Measurements from ENCODE around the gene DYNC2H1. TPM values are rescaled to one million over a fixed set of nuclear protein-coding genes. Genes with fewer than 3 reads are reported as not detected.

The DYNC2H1 gene
- polyA plus RNA-seq, 1 donor (not counting 4 experiments of a cell fraction or from before 2014, with no cell fraction given) = 18.5 TPM

- H3K27me3 ChIP-seq (ENCODE audit: control insufficient read depth, extremely low read depth, insufficient read depth, low read length) = no peaks in the 10 kb centered on the region
- H3K9ac ChIP-seq (ENCODE audit: control insufficient read depth, extremely low read depth, insufficient read depth, low read length) = no peak overlapping the region
- H3K9me3 ChIP-seq (ENCODE audit: control insufficient read depth, low read depth, low read length) = no peaks in the 10 kb centered on the region
- TF ChIP-seq EZH2 (IDR thresholded peaks at IDR 0.05; ENCODE audit: low read length) = no peak
- TF ChIP-seq, protein P1, sequence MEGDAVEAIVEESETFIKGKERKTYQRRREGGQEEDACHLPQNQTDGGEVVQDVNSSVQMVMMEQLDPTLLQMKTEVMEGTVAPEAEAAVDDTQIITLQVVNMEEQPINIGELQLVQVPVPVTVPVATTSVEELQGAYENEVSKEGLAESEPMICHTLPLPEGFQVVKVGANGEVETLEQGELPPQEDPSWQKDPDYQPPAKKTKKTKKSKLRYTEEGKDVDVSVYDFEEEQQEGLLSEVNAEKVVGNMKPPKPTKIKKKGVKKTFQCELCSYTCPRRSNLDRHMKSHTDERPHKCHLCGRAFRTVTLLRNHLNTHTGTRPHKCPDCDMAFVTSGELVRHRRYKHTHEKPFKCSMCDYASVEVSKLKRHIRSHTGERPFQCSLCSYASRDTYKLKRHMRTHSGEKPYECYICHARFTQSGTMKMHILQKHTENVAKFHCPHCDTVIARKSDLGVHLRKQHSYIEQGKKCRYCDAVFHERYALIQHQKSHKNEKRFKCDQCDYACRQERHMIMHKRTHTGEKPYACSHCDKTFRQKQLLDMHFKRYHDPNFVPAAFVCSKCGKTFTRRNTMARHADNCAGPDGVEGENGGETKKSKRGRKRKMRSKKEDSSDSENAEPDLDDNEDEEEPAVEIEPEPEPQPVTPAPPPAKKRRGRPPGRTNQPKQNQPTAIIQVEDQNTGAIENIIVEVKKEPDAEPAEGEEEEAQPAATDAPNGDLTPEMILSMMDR (optimal IDR thresholded peaks at IDR 0.05 in 1 of 3, IDR thresholded peaks at IDR 0.05 in 1 of 3, conservative IDR thresholded peaks at IDR 0.05 in 1 of 3; ENCODE audit: extremely low read depth in 1 of 3, insufficient read depth in 2 of 3, low read length in 3 of 3) = no peak
- H2AFZ ChIP-seq (ENCODE audit: control insufficient read depth, low read length) = no peak overlapping the region
- no peak for DNase-seq (ENCODE audit: low read depth, low spot score)
- dilution Hi-C loops (cut with MboI; ENCODE audit: extremely low pct_ligation_motif_present, low sequenced_read_pairs) = no loop called here
- no peak overlapping the region for H3K4me3 ChIP-seq (ENCODE audit: control insufficient read depth in 2 of 3, extremely low read depth in 1 of 3, insufficient read depth in 2 of 3, low read depth in 1 of 3, low read length in 3 of 3)
- no peak overlapping the region for H3K27ac ChIP-seq (ENCODE audit: control insufficient read depth, insufficient read depth, low read length)
- FAIRE-seq = no peak
- no peaks in the 10 kb centered on the region for H4K20me1 ChIP-seq (ENCODE audit: control insufficient read depth, extremely low read depth, insufficient read depth, low read length)
- no peaks in the 10 kb centered on the region for H3K36me3 ChIP-seq (ENCODE audit: control insufficient read depth in 2 of 2, extremely low read depth in 1 of 2, insufficient read depth in 2 of 2, low read length in 2 of 2)
- no peak overlapping the region for H3K4me2 ChIP-seq (ENCODE audit: control insufficient read depth, extremely low read depth, insufficient read depth, low read depth, low read length)
- H3K79me2 ChIP-seq (ENCODE audit: control insufficient read depth, insufficient read depth, low read length) = no peaks in the 10 kb centered on the region
- H3K4me1 ChIP-seq (ENCODE audit: control insufficient read depth, extremely low read depth, insufficient read depth, low read length) = no peaks in the 10 kb centered on the region
- no peaks in the 10 kb centered on the region for H3K9me1 ChIP-seq (ENCODE audit: control insufficient read depth, extremely low read depth, insufficient read depth, low read length)
Observed at GRCh38 chr11:103453915-103454709, 344.9 kb downstream of the DYNC2H1 start.

DNA sequence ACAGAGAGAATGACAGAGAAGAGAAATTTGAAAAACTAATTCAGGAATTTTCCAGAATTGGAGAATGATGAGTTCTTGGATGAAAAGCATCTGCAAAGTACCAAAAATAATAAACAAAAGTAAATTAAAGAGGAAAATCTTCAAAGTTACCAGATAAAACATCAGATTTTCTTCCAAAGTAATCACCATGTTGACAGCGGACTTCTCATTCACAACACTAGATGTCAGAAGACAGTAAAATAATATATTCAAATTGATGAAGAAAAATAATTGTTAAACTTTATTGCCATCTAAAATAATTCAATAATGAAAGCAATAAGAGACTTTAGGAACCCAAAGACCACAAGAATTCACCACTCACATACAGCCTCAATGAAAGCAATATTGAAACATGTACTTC is 355.2 kb downstream of the DYNC2H1 start:
- no peak overlapping the region for H3K9ac ChIP-seq (ENCODE audit: control insufficient read depth, extremely low read depth, insufficient read depth, low read length)
- no peak for FAIRE-seq
- no peak overlapping the region for H3K27ac ChIP-seq (ENCODE audit: control insufficient read depth, insufficient read depth, low read length)
- H3K4me3 ChIP-seq (ENCODE audit: control insufficient read depth in 2 of 3, extremely low read depth in 1 of 3, insufficient read depth in 2 of 3, low read depth in 1 of 3, low read length in 3 of 3) = no peak overlapping the region
- H3K79me2 ChIP-seq (ENCODE audit: control insufficient read depth, insufficient read depth, low read length) = no peaks in the 10 kb centered on the region
- no peak overlapping the region for H2AFZ ChIP-seq (ENCODE audit: control insufficient read depth, low read length)
- no peak for DNase-seq (ENCODE audit: low read depth, low spot score)
- peaks cover 0 to 1% of the 10 kb centered on the region in 2 experiments for H3K36me3 ChIP-seq (ENCODE audit: control insufficient read depth in 2 of 2, extremely low read depth in 1 of 2, insufficient read depth in 2 of 2, low read length in 2 of 2)
- no peaks in the 10 kb centered on the region for H3K9me3 ChIP-seq (ENCODE audit: control insufficient read depth, low read depth, low read length)
- H4K20me1 ChIP-seq (ENCODE audit: control insufficient read depth, extremely low read depth, insufficient read depth, low read length) = no peaks in the 10 kb centered on the region
- H3K27me3 ChIP-seq (ENCODE audit: control insufficient read depth, extremely low read depth, insufficient read depth, low read length) = no peaks in the 10 kb centered on the region
- H3K9me1 ChIP-seq (ENCODE audit: control insufficient read depth, extremely low read depth, insufficient read depth, low read length) = no peaks in the 10 kb centered on the region
- H3K4me2 ChIP-seq (ENCODE audit: control insufficient read depth, extremely low read depth, insufficient read depth, low read depth, low read length) = no peak overlapping the region
- dilution Hi-C loops (cut with MboI; ENCODE audit: extremely low pct_ligation_motif_present, low sequenced_read_pairs) = no loop called here
- H3K4me1 ChIP-seq (ENCODE audit: control insufficient read depth, extremely low read depth, insufficient read depth, low read length) = no peaks in the 10 kb centered on the region
- TF ChIP-seq EZH2 (IDR thresholded peaks at IDR 0.05; ENCODE audit: low read length) = no peak
- TF ChIP-seq, protein P1 (optimal IDR thresholded peaks at IDR 0.05 in 1 of 3, IDR thresholded peaks at IDR 0.05 in 1 of 3, conservative IDR thresholded peaks at IDR 0.05 in 1 of 3; ENCODE audit: extremely low read depth in 1 of 3, insufficient read depth in 2 of 3, low read length in 3 of 3) = no peak
